K562 (cell line): Measurements from ENCODE around the gene CCR6. TPM values are rescaled to one million over a fixed set of nuclear protein-coding genes. Genes with fewer than 3 reads are reported as not detected.

Experiments
- ATAC-seq: fragments of 200-7000 bp; cut with Tn5 transposase; 3 replicates; pipeline ENCODE4 v1.9.1; 2020; ENCODE audit warnings: moderate library complexity
- BruUV-seq: library from RNA; stranded (reverse); fragments of 400-500 nt; replicated peaks from 2 replicates; lab custom pipeline; 2021; lab: Mats Ljungman, UMichigan
- CTCF ChIA-PET: fragments of 300-600 bp; formaldehyde crosslinking; extraction: SDS; loops from one replicate; lab custom pipeline; 2021; ENCODE audit warnings: low intra/inter-chr PET ratio; lab: Yijun Ruan, JAX
- POLR2A ChIA-PET: fragments of 300-600, 350-650 bp; sonication (Branson Sonifier 250); formaldehyde crosslinking; extraction: SDS; loops from one replicate; lab custom pipeline; 2021; ENCODE audit warnings: antibody characterized with exemption, inconsistent platforms; lab: Yijun Ruan, JAX
- DNase-seq, 4 experiments: peaks; one replicate each; pipeline versions ENCODE4 v3.0.0 to v3.0.0-alpha.2; 2011 to 2018; ENCODE audit warnings: low spot score in 3 of 4, mixed read lengths in 3 of 4; ENCODE audit errors: extremely low read depth in 1 of 4
- FAIRE-seq: peaks from 2 replicates; lab custom pipeline; 2011; peaks lifted over from hg19 to GRCh38; lab: Jason Lieb, UNC
- H2AFZ ChIP-seq: 2 replicates; pipeline ENCODE4 v1.6.0; 2011; ENCODE audit warnings: low read depth, low read length, control low read depth, inconsistent platforms
- H3K27ac ChIP-seq: fragments of 200-600 bp; 3 replicates; pipeline ENCODE4 v1.8.0; 2011; ENCODE audit warnings: low read depth, mild to moderate bottlenecking, control low read depth, inconsistent platforms, low read length, moderate library complexity, mixed read lengths; ENCODE audit errors: extremely low read depth
- H3K27me3 ChIP-seq, 2 experiments: fragments of 300-600 bp in 1 of 2; 2 replicates in 1 of 2; 3 replicates in 1 of 2; pipeline versions ENCODE4 v1.6.0 to v1.8.0; 2011; ENCODE audit warnings: inconsistent platforms in 2 of 2, low read length in 2 of 2, mild to moderate bottlenecking in 1 of 2, mixed read lengths in 1 of 2, moderate library complexity in 1 of 2; ENCODE audit not compliant: control insufficient read depth in 2 of 2, insufficient read depth in 2 of 2
- H3K36me3 ChIP-seq: fragments of 300-600 bp; 3 replicates; pipeline ENCODE4 v1.8.0; 2011; ENCODE audit warnings: mild to moderate bottlenecking, low read length, inconsistent platforms; ENCODE audit not compliant: control insufficient read depth, insufficient read depth
- H3K4me1 ChIP-seq, 2 experiments: fragments of 200-600 bp in 1 of 2; replicated peaks in 1 of 2; 2 replicates in 1 of 2; 3 replicates in 1 of 2; pipeline versions ENCODE4 v1.5.1 to v1.8.0; 2011; ENCODE audit warnings: inconsistent platforms in 2 of 2, low read length in 2 of 2, mild to moderate bottlenecking in 1 of 2, mixed read lengths in 1 of 2, moderate library complexity in 1 of 2; ENCODE audit not compliant: control insufficient read depth in 2 of 2, insufficient read depth in 2 of 2
- H3K4me2 ChIP-seq: 2 replicates; pipeline ENCODE4 v1.6.1; 2011; ENCODE audit warnings: low read length, control low read depth, inconsistent platforms, mixed read lengths; ENCODE audit not compliant: insufficient read depth
- H3K4me3 ChIP-seq: fragments of 200-600 bp; sonication (generic), shearing (Covaris generic); 2 replicates; pipeline ENCODE4 v1.5.1; 2016; ENCODE audit warnings: control low read depth, inconsistent platforms
- H3K79me2 ChIP-seq: fragments of 200-600 bp; 3 replicates; pipeline ENCODE4 v1.8.0; 2011; ENCODE audit warnings: low read length, inconsistent platforms; ENCODE audit not compliant: control insufficient read depth, insufficient read depth
- H3K9ac ChIP-seq, 2 experiments: 2 replicates each; pipeline versions ENCODE4 v1.6.0 to v1.6.1; 2011; ENCODE audit warnings: low read depth in 2 of 2, low read length in 2 of 2, control low read depth in 1 of 2, inconsistent platforms in 1 of 2, mild to moderate bottlenecking in 1 of 2, mixed read lengths in 1 of 2; ENCODE audit not compliant: insufficient read depth in 1 of 2
- H3K9me1 ChIP-seq: one replicate; pipeline ENCODE4 v1.6.0; 2011; ENCODE audit warnings: inconsistent platforms, mild to moderate bottlenecking, low read length, moderate library complexity; ENCODE audit not compliant: control insufficient read depth, insufficient read depth
- H3K9me3 ChIP-seq: replicated peaks from 2 replicates; pipeline ENCODE4 v1.5.1; 2011; ENCODE audit warnings: low read depth, low read length, inconsistent platforms; ENCODE audit not compliant: control insufficient read depth, insufficient read depth
- H4K20me1 ChIP-seq: replicated peaks from 2 replicates; pipeline ENCODE4 v1.6.1; 2011; ENCODE audit warnings: low read length, inconsistent platforms, mixed read lengths; ENCODE audit not compliant: control insufficient read depth, insufficient read depth
- FOXK2 ChIP-seq, 2 experiments: fragments of 450-650 bp; IDR thresholded peaks in 1 of 2; conservative IDR thresholded peaks in 1 of 2; 2 replicates each; pipeline ENCODE4 v1.6.1; 2016; ENCODE audit warnings: low read depth in 2 of 2, mild to moderate bottlenecking in 1 of 2
- RAD21 ChIP-seq, 2 experiments: fragments of 250-450 bp in 1 of 2; fragments of 450-650 bp in 1 of 2; sonication (Bioruptor Pico) in 1 of 2; formaldehyde crosslinking in 1 of 2; IDR thresholded peaks in 1 of 2; conservative IDR thresholded peaks in 1 of 2; 2 replicates each; pipeline versions ENCODE4 v1.4.0 to v1.8.0; 2020 to 2022; ENCODE audit warnings: mild to moderate bottlenecking in 2 of 2, moderate library complexity in 1 of 2
- WGBS: fragments of 100-300 bp; shearing (Covaris generic); methylation state at CpG from one replicate; pipeline ENCODE4 v1.1.6; 2016; ENCODE audit warnings: low coverage, mixed read lengths; ENCODE audit not compliant: insufficient coverage; ENCODE audit errors: missing lambda C conversion rate; 5-methylcytosine and 5-hydroxymethylcytosine counted together
- in situ Hi-C: fragments of 300-500 bp; cut with MboI; formaldehyde crosslinking; loops from 4 replicates; pipeline ENCODE4 v1.15.0; 2018; ENCODE audit warnings: inconsistent platforms, mixed read lengths
- intact Hi-C: fragments of 100-400 bp; cut with micrococcal nuclease; formaldehyde crosslinking; loops from 2 replicates; pipeline ENCODE4 v1.14.2; 2022
- polyA plus RNA-seq, 8 experiments: library from polyadenylated mRNA; depleted of rRNA in 4 of 8; stranded (reverse) in 5 of 8; unstranded in 3 of 8; fragments of >200 nt; fragmentation: Nextera tagmentation in 2 of 8; fragmentation: Illumina TruSeq in 1 of 8; extraction: Ambion mirVana in 2 of 8; extraction: Trizol in 1 of 8; gene quantifications; 2 replicates each; pipeline versions ENCODE4 v1.2.1 to v1.2.3, GENCODE V29; 2011 to 2014; ENCODE audit warnings: inconsistent platforms in 1 of 8, missing spikeins in 1 of 8
- total RNA-seq, 7 experiments: library from RNA; depleted of rRNA in 6 of 7; stranded (reverse); fragments of >200 nt in 6 of 7; fragmentation: Illumina TruSeq in 2 of 7; extraction: Trizol in 2 of 7; gene quantifications; 2 replicates each; pipeline versions ENCODE4 v1.2.1 to v1.2.3, GENCODE V29; 2011 to 2021; ENCODE audit warnings: low replicate concordance in 1 of 7
- TF ChIP-seq, protein P1 (sequence below), 3 experiments: IDR thresholded peaks in 2 of 3; conservative IDR thresholded peaks in 1 of 3; 2 replicates each; pipeline ENCODE4 v1.5.1; 2011 to 2012; ENCODE audit warnings: low read length in 3 of 3, mild to moderate bottlenecking in 3 of 3, control low read depth in 2 of 3, improper control_type of control experiment in 1 of 3, inconsistent platforms in 1 of 3, low read depth in 1 of 3, mixed read lengths in 1 of 3, moderate library complexity in 1 of 3; ENCODE audit not compliant: insufficient read depth in 2 of 3

The CCR6 gene
- total and polyA plus RNA-seq, 9 of the 15 experiments (the other 6 are each of a cell fraction or from before 2014, with no cell fraction given), result not detected

DNA sequence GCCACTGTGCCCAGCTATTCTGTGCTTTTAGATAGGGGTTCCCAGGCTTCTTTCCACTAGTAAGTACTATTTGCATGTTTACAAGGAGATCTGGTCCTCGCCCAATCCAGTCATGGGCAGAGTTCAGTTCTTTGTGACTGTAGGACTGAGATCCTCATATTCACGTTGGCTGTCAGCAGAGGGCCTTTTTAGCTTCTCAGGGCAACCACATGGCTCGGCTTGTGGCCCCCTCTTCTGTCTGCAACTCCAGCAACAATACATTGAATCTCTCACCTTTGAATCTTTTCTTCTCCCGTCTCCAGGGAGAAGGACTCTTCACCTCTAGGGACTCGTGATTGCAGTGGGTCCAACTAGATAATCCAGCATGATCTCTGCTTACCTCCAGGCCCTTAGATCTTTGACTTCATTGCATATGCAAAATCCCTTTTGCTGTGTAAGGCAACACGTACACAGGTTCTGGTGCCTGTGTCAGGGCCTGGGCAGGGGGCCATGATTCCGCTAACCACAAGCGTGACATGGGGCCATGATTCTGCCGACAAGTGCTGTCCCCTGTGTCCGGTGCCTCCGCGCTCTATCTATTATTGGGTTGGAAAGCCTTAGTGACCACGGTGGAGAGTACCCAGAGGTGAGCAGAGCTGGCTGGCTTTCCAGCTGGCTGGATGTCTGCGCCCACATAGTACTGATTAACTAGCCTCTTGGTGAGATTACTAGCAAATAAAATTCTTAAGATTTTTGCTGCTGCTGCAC, 5.1 kb downstream of the CCR6 start:
- Histone ChIP-seq H3K9me3 (no peaks in the 10 kb centered on the region), H3K9me1 (no peaks in the 10 kb centered on the region), H2AFZ (no peak overlapping the region), H3K4me2 (no peak overlapping the region), H4K20me1 (0 out of 2 replicates have a peak, but pooled peaks cover 2% of the 10 kb centered on the region), H3K79me2 (no peaks in the 10 kb centered on the region), H3K27ac (no peak overlapping the region), H3K36me3 (no peaks in the 10 kb centered on the region), H3K4me3 (no peak overlapping the region), H3K9ac (no peak overlapping the region), H3K4me1 (no peaks in the 10 kb centered on the region), H3K27me3 (peaks cover 18 to 34% of the 10 kb centered on the region in 2 experiments)
- BruUV-seq, result no TSS peak
- ATAC-seq (no peak), DNase-seq (no peak), FAIRE-seq (no peak)
- intact Hi-C loops, result no loop called here
- ChIA-PET CTCF (no interaction called here), POLR2A (no interaction called here)
- 2% methylated on average over 14 of the region's 14 CpGs for WGBS
- TF ChIP-seq, protein P1, sequence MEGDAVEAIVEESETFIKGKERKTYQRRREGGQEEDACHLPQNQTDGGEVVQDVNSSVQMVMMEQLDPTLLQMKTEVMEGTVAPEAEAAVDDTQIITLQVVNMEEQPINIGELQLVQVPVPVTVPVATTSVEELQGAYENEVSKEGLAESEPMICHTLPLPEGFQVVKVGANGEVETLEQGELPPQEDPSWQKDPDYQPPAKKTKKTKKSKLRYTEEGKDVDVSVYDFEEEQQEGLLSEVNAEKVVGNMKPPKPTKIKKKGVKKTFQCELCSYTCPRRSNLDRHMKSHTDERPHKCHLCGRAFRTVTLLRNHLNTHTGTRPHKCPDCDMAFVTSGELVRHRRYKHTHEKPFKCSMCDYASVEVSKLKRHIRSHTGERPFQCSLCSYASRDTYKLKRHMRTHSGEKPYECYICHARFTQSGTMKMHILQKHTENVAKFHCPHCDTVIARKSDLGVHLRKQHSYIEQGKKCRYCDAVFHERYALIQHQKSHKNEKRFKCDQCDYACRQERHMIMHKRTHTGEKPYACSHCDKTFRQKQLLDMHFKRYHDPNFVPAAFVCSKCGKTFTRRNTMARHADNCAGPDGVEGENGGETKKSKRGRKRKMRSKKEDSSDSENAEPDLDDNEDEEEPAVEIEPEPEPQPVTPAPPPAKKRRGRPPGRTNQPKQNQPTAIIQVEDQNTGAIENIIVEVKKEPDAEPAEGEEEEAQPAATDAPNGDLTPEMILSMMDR (IDR thresholded peaks at IDR 0.05 in 2 of 3, conservative IDR thresholded peaks at IDR 0.05 in 1 of 3; ENCODE audit: insufficient read depth in 2 of 3, low read depth in 1 of 3, low read length in 3 of 3), result peak in 2 of 3 experiments; percentile 16 to 28; a peak in 2 of 6 replicates
- TF ChIP-seq RAD21 (CRISPR knock-in tag; conservative IDR thresholded peaks at IDR 0.05 in 1 of 2, IDR thresholded peaks at IDR 0.05 in 1 of 2), result peak in 1 of 2 experiments; percentile 26; a peak in 1 of 4 replicates
- TF ChIP-seq FOXK2 (conservative IDR thresholded peaks at IDR 0.05 in 1 of 2, IDR thresholded peaks at IDR 0.05 in 1 of 2; ENCODE audit: low read depth in 2 of 2), result no peak
- in situ Hi-C loops, result no loop called here
